Stimulated activated effector memory CD8-positive, alpha-beta T cell treated with anti-CD3 and anti-CD28 coated beads, Interleukin-12 subunit alpha, Interleukin-12 subunit beta, amount 100 ng/mL, for 72 hours (primary cell): ENCODE results near the gene C10orf62.
"Not testable (repeated sequence)": the region's sequence is repeated elsewhere in the genome, so short reads cannot be mapped to it uniquely, and the experiment has no call there.

Experiments used
- ATAC-seq: fragments of 150-1000 bp; cut with Tn5 transposase; 2 replicates; pipeline ENCODE4 v1.10.0; 2021
- DNase-seq, 2 donors: peaks; one replicate each; pipeline ENCODE4 v3.0.0; 2021 to 2022; ENCODE audit warnings: low spot score in 2 of 2
- H3K27ac Mint-ChIP-seq: one replicate; pipeline ENCODE4 v1.8.0; 2022; ENCODE audit warnings: mild to moderate bottlenecking, mixed read lengths
- H3K36me3 Mint-ChIP-seq: one replicate; pipeline ENCODE4 v1.8.0; 2022; ENCODE audit warnings: mild to moderate bottlenecking, mixed read lengths
- H3K4me1 Mint-ChIP-seq: one replicate; pipeline ENCODE4 v1.8.0; 2022; ENCODE audit warnings: mixed read lengths
- H3K4me3 Mint-ChIP-seq: one replicate; pipeline ENCODE4 v1.8.0; 2022; ENCODE audit warnings: mild to moderate bottlenecking, mixed read lengths
- H3K9me3 Mint-ChIP-seq: one replicate; pipeline ENCODE4 v1.8.0; 2022; ENCODE audit warnings: mixed read lengths

The C10orf62 gene

DNA sequence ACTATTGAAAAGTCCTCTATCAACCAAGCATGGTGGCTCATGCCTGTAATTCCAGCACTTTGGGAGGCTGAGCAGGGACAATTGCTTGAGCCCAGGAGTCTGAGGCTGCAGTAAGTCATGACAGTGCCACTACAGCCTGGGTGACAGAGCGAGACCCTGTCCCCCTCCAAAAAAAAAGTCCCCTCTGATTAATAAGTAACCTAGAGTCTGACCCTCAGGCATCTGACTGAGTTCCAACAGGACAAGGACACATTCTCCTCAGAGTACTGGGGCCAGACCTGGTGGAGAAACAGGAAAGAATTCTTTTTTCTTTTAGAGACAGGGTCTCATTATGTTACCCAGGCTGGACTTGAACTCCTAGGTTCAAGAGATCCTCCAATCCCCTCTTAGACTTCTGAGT lies 33.8 kb downstream of the C10orf62 start:
- Mint-ChIP-seq H3K4me1 (no peaks in the 10 kb centered on the region), H3K36me3 (peaks cover 7% of the 10 kb centered on the region), H3K27ac (no peak overlapping the region), H3K9me3 (no peaks in the 10 kb centered on the region), H3K4me3 (no peak overlapping the region)
- ATAC-seq = no peak
- DNase-seq = no peak

DNA sequence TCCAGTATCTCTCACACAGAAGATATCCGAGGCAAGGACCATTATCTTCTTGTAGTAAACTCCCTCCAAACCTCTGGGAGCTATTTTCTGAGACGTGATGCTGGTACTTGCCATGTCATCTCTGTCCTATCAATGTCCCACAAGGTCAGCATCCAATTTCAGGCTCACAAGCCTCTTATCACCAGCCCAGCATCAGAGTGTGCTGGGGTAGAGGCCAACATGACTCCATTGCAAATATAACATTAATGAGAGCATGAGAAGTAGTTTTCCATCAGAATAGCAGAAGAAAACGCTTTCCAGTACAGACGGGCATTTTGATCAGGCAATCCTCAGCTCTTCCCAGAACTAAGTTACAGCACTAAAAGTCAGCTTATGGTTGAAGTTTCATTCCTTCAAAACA lies 38.2 kb downstream of the C10orf62 start:
- H3K27ac Mint-ChIP-seq = peak overlapping the region; percentile 29
- no peak overlapping the region for H3K4me3 Mint-ChIP-seq
- no peaks in the 10 kb centered on the region for H3K36me3 Mint-ChIP-seq
- DNase-seq = no peak
- H3K4me1 Mint-ChIP-seq = peaks cover 5% of the 10 kb centered on the region
- H3K9me3 Mint-ChIP-seq = no peaks in the 10 kb centered on the region
- ATAC-seq = no peak

DNA sequence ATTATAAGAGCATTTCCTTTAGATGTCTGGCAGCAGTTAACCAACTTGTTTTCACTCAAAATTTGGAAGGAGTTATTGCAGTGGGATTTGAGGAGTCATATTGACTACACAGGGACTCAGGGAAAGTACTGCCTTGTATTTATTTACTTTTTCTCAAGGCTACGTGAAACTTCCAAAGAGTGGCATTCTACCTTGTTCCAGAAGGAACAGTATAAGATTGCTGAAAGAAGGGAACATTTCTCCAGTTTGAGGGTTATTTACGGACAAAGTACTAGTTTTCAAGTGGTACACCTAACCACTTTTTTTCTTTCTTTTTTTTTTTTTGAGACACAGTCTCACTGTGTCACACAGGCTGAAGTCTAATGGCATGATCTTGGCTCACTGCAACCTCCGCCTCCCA lies 38.7 kb downstream of the C10orf62 start:
- Mint-ChIP-seq H3K4me1 (peaks cover 10% of the 10 kb centered on the region), H3K4me3 (no peak overlapping the region), H3K27ac (peak overlapping the region; percentile 29), H3K36me3 (peaks cover 3% of the 10 kb centered on the region), H3K9me3 (no peaks in the 10 kb centered on the region)
- DNase-seq = no peak
- no peak for ATAC-seq

DNA sequence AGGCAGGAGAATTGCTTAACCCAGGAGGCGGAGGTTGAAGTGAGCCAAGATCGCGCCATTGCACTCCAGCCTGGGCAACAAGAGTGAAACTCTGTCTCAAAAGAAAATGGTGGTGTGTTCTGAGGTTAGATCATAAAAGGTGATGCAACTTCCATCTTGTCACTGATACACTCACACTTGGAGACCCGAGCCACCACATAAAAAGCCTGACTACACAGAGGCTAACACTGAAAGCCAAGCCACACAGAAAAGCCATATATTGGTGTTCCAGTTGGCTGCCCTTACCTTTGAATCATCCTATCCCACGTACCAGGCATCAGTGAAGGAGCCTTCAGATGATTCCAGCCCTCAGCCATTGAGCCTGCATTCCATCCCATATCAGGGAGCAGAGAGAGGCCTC lies 39.8 kb downstream of the C10orf62 start:
- ATAC-seq = no peak
- Mint-ChIP-seq H3K4me3 (no peak overlapping the region), H3K36me3 (peaks cover 7% of the 10 kb centered on the region)

DNA sequence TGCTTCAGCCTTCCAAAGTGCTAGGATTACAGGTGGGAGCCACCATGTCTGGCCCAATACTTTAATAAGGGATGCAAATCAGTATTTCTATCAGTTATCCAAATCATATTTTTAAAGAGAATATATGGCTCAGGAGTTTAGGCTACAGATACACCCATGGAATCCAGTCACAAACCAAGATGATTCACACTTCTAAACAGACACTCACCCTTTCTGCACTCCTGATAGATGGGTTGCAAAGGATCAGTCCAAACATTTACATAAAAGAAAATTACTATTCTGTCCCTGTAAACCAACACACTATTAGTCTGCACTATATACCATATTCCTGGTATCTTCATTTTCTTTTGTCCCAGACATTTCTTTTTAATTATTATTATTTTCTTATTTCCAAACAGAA lies 41.6 kb downstream of the C10orf62 start:
- Mint-ChIP-seq H3K4me1 (peaks cover 19% of the 10 kb centered on the region), H3K4me3 (no peak overlapping the region)

More for the DNA sequence above, 39.8 kb downstream of the C10orf62 start:
- Mint-ChIP-seq H3K9me3 (no peaks in the 10 kb centered on the region), H3K27ac (no peak overlapping the region), H3K4me1 (peaks cover 19% of the 10 kb centered on the region)
- DNase-seq = no peak

DNA sequence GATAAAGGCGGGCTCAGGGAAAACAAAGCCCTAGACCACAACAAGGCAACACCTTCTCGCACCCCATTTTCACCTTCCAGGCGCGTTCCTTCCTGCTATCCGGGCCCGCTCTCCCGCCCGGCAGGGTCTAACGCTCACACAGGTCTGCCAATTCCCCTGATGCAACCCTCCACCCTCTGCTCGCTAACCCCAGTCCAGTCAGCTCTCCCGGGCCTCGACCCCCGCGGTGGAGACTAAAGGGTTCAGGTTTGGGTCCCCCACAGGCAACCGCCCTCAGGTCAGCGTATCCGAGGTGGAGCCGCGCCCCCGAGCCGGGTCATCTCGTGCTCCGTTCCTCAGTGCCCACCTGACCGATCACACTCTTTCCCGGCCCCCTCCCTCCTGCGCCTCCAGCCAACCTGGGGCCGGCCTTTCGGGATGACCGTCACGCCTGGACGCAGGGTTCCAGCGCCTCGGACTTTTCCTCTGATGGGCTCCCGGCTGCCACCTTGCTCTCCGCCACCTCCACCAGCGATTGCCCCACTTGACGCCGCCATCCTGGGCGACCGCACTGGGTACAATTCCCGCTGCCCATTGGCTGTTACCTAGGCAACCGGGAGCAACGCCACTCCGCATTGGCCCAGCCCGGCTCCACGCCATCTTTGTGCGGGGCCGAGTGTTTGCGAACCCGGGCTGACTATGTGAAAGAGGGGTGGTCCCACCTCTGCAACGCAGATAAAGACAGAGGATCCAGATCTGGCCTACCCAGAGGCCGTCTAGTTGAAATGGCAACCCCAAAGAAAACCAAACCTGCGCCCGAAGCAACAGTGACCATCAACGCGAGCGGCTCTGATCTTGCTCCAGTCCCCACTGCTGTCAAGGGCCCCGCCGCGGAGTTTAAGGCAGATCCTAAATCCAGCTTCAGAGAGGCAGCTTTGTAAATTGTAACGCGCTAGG lies 43.7 kb downstream of the C10orf62 start, which contains the start of gene MORN4:
MORN4 (minus strand) TSS at position 552 of the 936 bp plus-strand sequence. CDS start 13,847 bp downstream, outside the sequence.
- H3K27ac Mint-ChIP-seq = peak within 1 kb of the TSS; percentile 97
- no peaks in the 10 kb centered on the region for H3K9me3 Mint-ChIP-seq
- DNase-seq (peak; percentile 74 to 93), ATAC-seq (peak; percentile 99)
- H3K36me3 Mint-ChIP-seq = peaks cover 7% of the 10 kb centered on the region
- H3K4me1 Mint-ChIP-seq = peaks cover 19% of the 10 kb centered on the region
- peak within 1 kb of the TSS; percentile 100 for H3K4me3 Mint-ChIP-seq

More for the DNA sequence above, 41.6 kb downstream of the C10orf62 start:
- Mint-ChIP-seq H3K27ac (no peak overlapping the region), H3K9me3 (no peaks in the 10 kb centered on the region), H3K36me3 (peaks cover 7% of the 10 kb centered on the region)
- ATAC-seq (no peak), DNase-seq (no peak)

DNA sequence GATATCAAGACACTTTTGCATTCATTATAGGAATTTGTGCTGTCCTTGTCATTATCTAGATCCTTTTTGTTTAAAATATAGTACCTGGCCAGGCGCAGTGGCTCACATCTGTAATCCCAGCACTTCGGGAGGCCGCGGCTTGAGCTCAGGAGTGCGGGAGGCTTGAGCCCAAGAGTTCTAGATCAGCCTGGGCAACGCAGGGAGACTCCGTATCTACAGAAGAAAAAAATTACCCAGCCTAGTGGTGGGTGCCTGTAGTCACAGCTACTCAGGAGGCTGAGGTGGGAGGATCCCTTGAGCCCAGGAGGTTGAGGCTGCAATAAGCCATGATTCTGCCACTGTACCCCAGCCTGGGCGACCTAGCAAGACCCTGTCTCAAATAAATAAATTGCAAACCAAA lies 44.4 kb downstream of the C10orf62 start:
- DNase-seq (peak in 1 of 2 donors; percentile 55), ATAC-seq (peak; percentile 56)
- H3K4me3 Mint-ChIP-seq = peak overlapping the region; percentile 100
- H3K4me1 Mint-ChIP-seq = peaks cover 19% of the 10 kb centered on the region
- H3K27ac Mint-ChIP-seq = peak overlapping the region; percentile 97
- peaks cover 7% of the 10 kb centered on the region for H3K36me3 Mint-ChIP-seq
- H3K9me3 Mint-ChIP-seq = no peaks in the 10 kb centered on the region

DNA sequence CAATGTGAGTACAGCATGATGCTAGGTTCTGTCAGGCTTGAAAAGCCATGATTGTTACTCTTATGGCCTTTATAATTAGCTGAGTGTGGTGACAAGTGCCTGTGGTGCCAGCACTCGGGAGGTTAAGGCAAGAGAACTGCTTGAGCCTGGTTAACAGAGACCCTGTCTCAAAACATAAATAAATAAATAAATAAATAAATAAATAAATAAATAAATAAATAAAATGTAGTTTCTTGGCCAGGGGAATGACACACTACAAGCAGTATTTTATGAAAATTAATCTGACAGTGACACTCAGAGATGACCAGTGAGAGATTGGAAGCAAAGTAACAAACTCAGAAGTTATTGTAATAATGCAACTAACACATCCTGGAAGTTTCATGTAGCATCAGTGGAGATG lies 46.1 kb downstream of the C10orf62 start:
- Mint-ChIP-seq H3K27ac (no peak overlapping the region), H3K4me1 (peaks cover 26% of the 10 kb centered on the region), H3K4me3 (no peak overlapping the region), H3K36me3 (peaks cover 13% of the 10 kb centered on the region), H3K9me3 (no peaks in the 10 kb centered on the region)
- DNase-seq = no peak
- ATAC-seq = no peak

DNA sequence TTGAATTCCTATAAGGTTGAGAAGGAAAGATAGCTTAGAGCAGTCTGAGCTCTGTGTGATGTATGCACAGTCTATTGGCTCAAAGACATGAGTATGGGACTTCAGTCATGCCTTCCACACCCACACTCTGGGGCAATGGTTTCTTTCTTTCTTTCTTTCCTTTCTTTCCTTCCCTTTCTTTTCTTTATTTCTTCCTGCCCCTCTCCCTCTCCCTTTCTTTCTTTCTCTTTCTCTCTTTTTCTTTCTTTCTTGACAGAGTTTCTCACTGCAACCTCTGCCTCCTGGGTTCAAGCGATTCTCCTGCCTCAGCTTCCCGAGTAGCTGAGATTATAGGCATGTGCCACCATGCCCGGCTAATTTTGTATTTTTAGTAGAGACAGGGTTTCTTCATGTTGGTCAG lies 49.6 kb downstream of the C10orf62 start:
- not testable (repeated sequence) for H3K9me3 Mint-ChIP-seq

DNA sequence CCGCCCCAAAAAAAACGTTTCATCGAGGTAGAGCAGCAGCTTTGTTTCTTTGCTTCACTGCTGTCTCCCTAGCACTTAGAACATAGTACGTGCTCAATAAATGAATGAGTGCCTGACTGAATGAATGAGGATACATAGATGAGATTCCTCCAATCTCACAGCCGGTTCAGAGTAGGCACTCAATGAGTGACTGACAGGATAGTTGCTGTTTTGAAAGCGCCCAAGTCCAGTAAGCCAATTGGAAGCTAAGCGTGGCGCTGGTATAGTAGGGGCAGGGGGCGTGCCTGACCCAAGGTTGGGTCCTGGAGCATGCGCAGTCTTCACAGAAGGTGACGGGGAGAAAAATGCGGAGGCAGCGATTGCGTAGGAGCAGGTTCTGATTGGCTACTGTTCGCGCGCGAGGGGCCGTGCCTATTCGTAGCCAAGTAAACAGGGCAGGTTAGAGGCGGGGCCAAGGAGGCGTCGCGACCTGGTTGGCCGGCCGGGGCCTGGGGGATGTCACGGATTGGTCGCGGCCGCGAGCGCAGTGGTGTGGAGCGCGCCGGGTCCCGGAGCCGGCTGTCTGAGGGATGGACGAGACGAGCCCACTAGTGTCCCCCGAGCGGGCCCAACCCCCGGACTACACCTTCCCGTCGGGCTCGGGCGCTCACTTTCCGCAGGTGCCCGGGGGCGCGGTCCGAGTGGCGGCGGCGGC lies 50.8 kb downstream of the C10orf62 start, which contains the start of gene PI4K2A:
PI4K2A (plus strand) TSS at position 498 of the 694 bp plus-strand sequence; CDS start at position 570, 72 bp downstream.
- H3K36me3 Mint-ChIP-seq = peaks cover 20% of the 10 kb centered on the region
- peak; percentile 99 for ATAC-seq
- H3K4me1 Mint-ChIP-seq = peaks cover 26% of the 10 kb centered on the region
- H3K27ac Mint-ChIP-seq = peak within 1 kb of the TSS; percentile 82
- peak within 1 kb of the TSS; percentile 92 for H3K4me3 Mint-ChIP-seq
- H3K9me3 Mint-ChIP-seq = no peaks in the 10 kb centered on the region
- peak; percentile 93 to 99 for DNase-seq

More for the DNA sequence above, 49.6 kb downstream of the C10orf62 start:
- not testable (repeated sequence) for ATAC-seq, H3K4me3 Mint-ChIP-seq, H3K27ac Mint-ChIP-seq, DNase-seq
- Mint-ChIP-seq H3K4me1 (peaks cover 27% of the 10 kb centered on the region), H3K36me3 (peaks cover 11% of the 10 kb centered on the region)
